PC-3 (cell line): ENCODE measurements around the gene OR6B2. TPM values are rescaled to one million over a fixed set of nuclear protein-coding genes. Genes with fewer than 3 reads are reported as not detected.

ENCODE experiments used
- ATAC-seq: fragments of 200-7000 bp; cut with Tn5 transposase; 2 replicates; pipeline ENCODE4 v1.9.1; 2020; ENCODE audit warnings: mild to moderate bottlenecking, moderate library complexity
- BruUV-seq: library from RNA; stranded (reverse); fragments of 400-500 nt; replicated peaks from 2 replicates; lab custom pipeline; 2021; lab: Mats Ljungman, UMichigan
- CTCF ChIA-PET: fragments of 300-600 bp; sonication (Branson Sonifier 250); formaldehyde crosslinking; loops from one replicate; lab custom pipeline; 2022; ENCODE audit warnings: antibody characterized with exemption; lab: Charles Lee
- POLR2A ChIA-PET: fragments of 300-600 bp; sonication (Branson Sonifier 250); formaldehyde crosslinking; loops from one replicate; lab custom pipeline; 2022; ENCODE audit warnings: antibody characterized with exemption; ENCODE audit not compliant: unreplicated experiment; lab: Charles Lee
- DNase-seq: peaks from one replicate; pipeline ENCODE4 v3.0.0-alpha.2; 2015
- H2AFZ ChIP-seq: fragments of 300-600 bp; sonication (generic); 2 replicates; pipeline ENCODE4 v1.6.0; 2016; ENCODE audit warnings: antibody characterized with exemption, low read length
- H3F3A ChIP-seq: fragments of 300-600 bp; sonication (generic); one replicate; pipeline ENCODE4 v1.6.0; 2017; ENCODE audit warnings: antibody characterized with exemption, low read length, control low read depth, mild to moderate bottlenecking; ENCODE audit not compliant: unreplicated experiment
- H3K27ac ChIP-seq: fragments of 300-600 bp; sonication (generic); 2 replicates; pipeline ENCODE4 v1.5.1; 2016; ENCODE audit warnings: mild to moderate bottlenecking, low read length
- H3K27me3 ChIP-seq: fragments of 300-600 bp; sonication (generic); 2 replicates; pipeline ENCODE4 v1.6.1; 2016; ENCODE audit warnings: low read length, mixed read lengths
- H3K36me3 ChIP-seq: fragments of 300-600 bp; sonication (generic); 2 replicates; pipeline ENCODE4 v1.6.1; 2016; ENCODE audit warnings: low read depth, mixed run types, low read length, mixed read lengths
- H3K4me1 ChIP-seq: fragments of 300-600 bp; sonication (generic); 2 replicates; pipeline ENCODE4 v1.5.1; 2016; ENCODE audit warnings: low read length; ENCODE audit not compliant: insufficient read depth
- H3K4me2 ChIP-seq: fragments of 300-600 bp; sonication (generic); 2 replicates; pipeline ENCODE4 v1.6.0; 2016; ENCODE audit warnings: low read length
- H3K4me3 ChIP-seq: fragments of 300-600 bp; sonication (generic); 2 replicates; pipeline ENCODE4 v1.5.1; 2016; ENCODE audit warnings: mild to moderate bottlenecking, low read length, mixed read lengths
- H3K79me2 ChIP-seq: fragments of 300-600 bp; sonication (generic); 2 replicates; pipeline ENCODE4 v1.6.1; 2017; ENCODE audit warnings: low read length, mixed read lengths
- H3K9ac ChIP-seq: fragments of 300-600 bp; sonication (generic); 2 replicates; pipeline ENCODE4 v1.6.0; 2016; ENCODE audit warnings: mild to moderate bottlenecking, low read length
- H3K9me2 ChIP-seq: fragments of 300-600 bp; sonication (generic); replicated peaks from 2 replicates; pipeline ENCODE4 v1.6.1; 2016; ENCODE audit warnings: mixed run types, low read length, mixed read lengths
- H3K9me3 ChIP-seq: fragments of 300-600 bp; sonication (generic); 2 replicates; pipeline ENCODE4 v1.6.1; 2016; ENCODE audit warnings: low read length, mixed read lengths
- H4K20me1 ChIP-seq: fragments of 300-600 bp; sonication (generic); 2 replicates; pipeline ENCODE4 v1.6.1; 2016; ENCODE audit warnings: low read length, mixed read lengths
- CTCF ChIP-seq: fragments of 300-600 bp; sonication (generic); conservative IDR thresholded peaks from 2 replicates; pipeline ENCODE4 v1.5.1; 2017; ENCODE audit warnings: antibody characterized with exemption, low read depth, mild to moderate bottlenecking, low read length
- EZH2 ChIP-seq: fragments of 300-600 bp; sonication (generic); IDR thresholded peaks from one replicate; pipeline ENCODE4 v1.6.1; 2017; ENCODE audit warnings: antibody characterized with exemption, mild to moderate bottlenecking, low read length; ENCODE audit not compliant: unreplicated experiment
- EZH2phosphoT487 ChIP-seq: fragments of 300-600 bp; sonication (generic); IDR thresholded peaks from 2 replicates; pipeline ENCODE4 v1.6.1; 2018; ENCODE audit warnings: mild to moderate bottlenecking, antibody characterized with exemption, low read length, borderline replicate concordance
- intact Hi-C: fragments of 100-400 bp; cut with micrococcal nuclease; formaldehyde crosslinking; loops from 2 replicates; pipeline ENCODE4 v1.9.0; 2023
- total RNA-seq: library from RNA; depleted of rRNA; stranded (reverse); fragments of >200 nt; gene quantifications from 2 replicates; pipeline ENCODE4 v1.2.3, GENCODE V29; 2014

The OR6B2 gene
- total RNA-seq, 1 experiment from 2014 or later = not detected

- intact Hi-C loops = loop anchor here (1.0 kb wide), 1 partner anchor 112 kb away; the partner anchor contains the start of gene COPS9
- CTCF ChIA-PET = interaction anchor here (0.6 kb wide), 1 partner anchor 119 kb away, joined by 3 read pairs; no protein-coding TSS in a partner anchor
- ATAC-seq = peak; percentile 23
Measured at GRCh38 chr2:240024766-240025165, 5.5 kb downstream of the OR6B2 start.

GRCh38 chr2:240023792-240024191 lies 6.4 kb downstream of the OR6B2 start:
- ChIA-PET POLR2A (no interaction called here), CTCF (no interaction called here)
- no peak overlapping the region for H3K27ac ChIP-seq

More at GRCh38 chr2:240024766-240025165, 5.5 kb downstream of the OR6B2 start:
- peaks cover 28% of the 10 kb centered on the region for H4K20me1 ChIP-seq
- H3K9me2 ChIP-seq = no peaks in the 10 kb centered on the region
- H3K4me1 ChIP-seq = peaks cover 17% of the 10 kb centered on the region; the same call in 1 of the 2 replicates
- H3K27me3 ChIP-seq = no peaks in the 10 kb centered on the region
- H3F3A ChIP-seq = no peaks in the 10 kb centered on the region
- peaks cover 45% of the 10 kb centered on the region for H3K79me2 ChIP-seq
- H3K36me3 ChIP-seq = peaks cover 16% of the 10 kb centered on the region
- H3K4me2 ChIP-seq = peak overlapping the region; percentile 83
- DNase-seq = no peak
- peak overlapping the region; percentile 81 for H3K4me3 ChIP-seq
- no TSS peak for BruUV-seq
- POLR2A ChIA-PET = interaction anchor here (0.6 kb wide), 3 partner anchors 71 to 1412 kb away, joined by 4 to 12 read pairs (median 6); no protein-coding TSS in a partner anchor
- H3K9me3 ChIP-seq = no peaks in the 10 kb centered on the region
- H2AFZ ChIP-seq = no peak overlapping the region
- TF ChIP-seq EZH2phosphoT487 = no peak
- TF ChIP-seq EZH2 = no peak
- no peak for TF ChIP-seq CTCF
- peak overlapping the region; percentile 98 for H3K9ac ChIP-seq
- H3K27ac ChIP-seq = no peak overlapping the region

More at GRCh38 chr2:240023792-240024191, 6.4 kb downstream of the OR6B2 start:
- Histone ChIP-seq H3K4me2 (peak overlapping the region; percentile 83), H4K20me1 (peaks cover 28% of the 10 kb centered on the region), H3K9me2 (no peaks in the 10 kb centered on the region), H3K4me1 (peaks cover 17% of the 10 kb centered on the region; the same call in 1 of the 2 replicates), H3F3A (no peaks in the 10 kb centered on the region), H3K9me3 (no peaks in the 10 kb centered on the region), H3K9ac (peak overlapping the region; percentile 98; the same call in 1 of the 2 replicates), H2AFZ (no peak overlapping the region), H3K79me2 (peaks cover 45% of the 10 kb centered on the region), H3K27me3 (no peaks in the 10 kb centered on the region), H3K36me3 (peaks cover 18% of the 10 kb centered on the region), H3K4me3 (peak overlapping the region; percentile 81)
- BruUV-seq = no TSS peak
- intact Hi-C loops = no loop called here
- no peak for TF ChIP-seq EZH2phosphoT487
- no peak for TF ChIP-seq EZH2
- TF ChIP-seq CTCF = no peak
- no peak for ATAC-seq
- DNase-seq = no peak
